Stimulated activated CD8-positive, alpha-beta memory T cell treated with anti-CD3 and anti-CD28 coated beads, Interleukin-15, amount 100 ng/mL, for 48 hours (primary cell): Measurements from ENCODE around the gene KCNV2.

Source experiments
- DNase-seq, 2 donors: peaks; one replicate each; pipeline ENCODE4 v3.0.0-alpha.2; 2020; ENCODE audit warnings: low read depth in 2 of 2

The KCNV2 gene

DNA sequence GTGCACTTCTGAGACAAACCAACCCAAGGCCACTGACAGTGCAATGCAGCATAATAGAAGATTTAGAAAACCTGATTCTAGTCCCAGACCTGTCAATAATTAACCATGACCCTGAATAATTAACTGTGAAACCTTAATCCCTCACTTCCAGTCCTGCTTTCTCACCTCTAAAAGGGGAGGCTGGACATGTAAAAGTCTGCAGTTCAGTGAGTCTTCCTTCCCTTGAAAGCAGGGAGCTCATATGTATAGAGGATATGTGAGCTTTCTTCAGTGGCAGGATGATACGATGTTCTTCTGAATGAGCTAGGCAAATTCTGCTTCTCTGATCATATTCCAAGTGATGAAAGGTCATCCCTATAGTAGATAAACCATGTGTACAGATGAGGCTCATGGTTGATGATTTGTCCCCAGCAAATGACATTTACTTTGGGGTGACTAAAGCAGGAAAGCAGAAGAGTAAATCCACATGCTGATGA lies 2.9 kb downstream of the KCNV2 start:
- DNase-seq = no peak

DNA sequence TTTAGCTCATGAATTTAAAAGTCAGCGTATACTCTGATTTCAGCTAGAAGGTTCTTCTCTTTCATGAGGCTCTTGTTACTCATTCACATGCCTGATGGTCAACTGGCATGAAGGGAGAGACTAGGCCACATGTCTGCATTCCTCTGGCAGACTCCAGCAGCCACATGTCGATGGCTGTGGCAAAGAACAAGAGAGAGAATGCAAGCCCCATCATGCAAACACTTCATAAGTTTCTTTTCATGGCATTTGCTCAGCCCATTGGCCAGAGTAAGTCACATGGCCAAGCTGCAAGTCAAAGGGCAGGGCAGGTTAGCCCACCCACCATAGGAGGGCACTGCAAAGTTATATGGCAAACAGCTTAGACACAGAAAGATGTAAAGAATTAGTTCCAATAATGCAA lies 5.4 kb downstream of the KCNV2 start:
- DNase-seq = no peak

DNA sequence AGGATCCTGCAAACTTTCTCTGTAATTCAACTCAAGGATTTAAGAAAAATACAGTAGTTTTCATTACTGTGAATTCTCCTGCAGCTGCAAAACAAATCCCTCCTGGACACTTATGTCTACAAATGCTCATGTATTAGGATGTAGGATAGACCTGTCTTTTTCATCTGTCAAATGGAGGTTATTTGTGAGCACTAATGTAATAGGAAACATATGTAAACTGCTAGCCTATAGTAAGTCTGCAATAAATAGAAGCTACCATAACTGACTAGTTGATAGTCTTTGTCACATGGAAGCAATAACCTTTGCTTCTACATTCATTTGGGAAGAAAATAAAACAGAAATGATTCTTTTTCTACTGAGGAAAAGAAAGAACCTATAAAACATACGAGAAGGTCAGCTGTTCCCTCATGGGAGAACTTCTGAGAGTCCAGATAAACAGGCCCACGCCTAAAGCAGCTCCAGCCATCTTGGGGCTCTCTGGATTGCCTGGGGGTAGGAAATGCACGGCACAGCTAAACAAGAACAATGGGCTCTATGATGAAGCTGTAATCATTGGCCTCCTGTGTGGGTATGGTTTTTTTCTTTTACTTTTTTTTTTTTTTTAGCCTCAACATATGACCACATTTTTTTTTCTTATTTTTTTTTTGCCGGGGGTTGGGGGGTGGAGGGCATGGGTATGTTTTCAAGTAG lies 6.2 kb downstream of the KCNV2 start:
- no peak for DNase-seq

DNA sequence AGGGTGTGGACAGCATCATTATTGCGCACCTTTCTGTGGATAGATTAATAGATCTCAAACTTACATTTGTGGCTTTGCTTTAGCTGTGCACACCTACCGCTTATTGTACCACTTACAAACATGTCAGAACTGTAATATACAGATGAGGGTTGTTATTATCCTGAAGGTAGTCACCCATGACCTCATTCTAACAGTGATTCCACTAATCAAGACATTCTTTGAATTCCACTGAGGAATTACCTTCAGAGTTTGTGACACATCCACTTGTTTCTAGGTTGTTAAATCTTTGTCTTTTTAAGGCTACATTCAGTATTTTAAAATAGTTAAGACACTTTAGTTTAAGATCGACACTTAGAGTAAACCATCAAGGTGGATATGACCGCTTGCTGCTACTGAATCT lies 7.8 kb downstream of the KCNV2 start:
- DNase-seq = no peak

DNA sequence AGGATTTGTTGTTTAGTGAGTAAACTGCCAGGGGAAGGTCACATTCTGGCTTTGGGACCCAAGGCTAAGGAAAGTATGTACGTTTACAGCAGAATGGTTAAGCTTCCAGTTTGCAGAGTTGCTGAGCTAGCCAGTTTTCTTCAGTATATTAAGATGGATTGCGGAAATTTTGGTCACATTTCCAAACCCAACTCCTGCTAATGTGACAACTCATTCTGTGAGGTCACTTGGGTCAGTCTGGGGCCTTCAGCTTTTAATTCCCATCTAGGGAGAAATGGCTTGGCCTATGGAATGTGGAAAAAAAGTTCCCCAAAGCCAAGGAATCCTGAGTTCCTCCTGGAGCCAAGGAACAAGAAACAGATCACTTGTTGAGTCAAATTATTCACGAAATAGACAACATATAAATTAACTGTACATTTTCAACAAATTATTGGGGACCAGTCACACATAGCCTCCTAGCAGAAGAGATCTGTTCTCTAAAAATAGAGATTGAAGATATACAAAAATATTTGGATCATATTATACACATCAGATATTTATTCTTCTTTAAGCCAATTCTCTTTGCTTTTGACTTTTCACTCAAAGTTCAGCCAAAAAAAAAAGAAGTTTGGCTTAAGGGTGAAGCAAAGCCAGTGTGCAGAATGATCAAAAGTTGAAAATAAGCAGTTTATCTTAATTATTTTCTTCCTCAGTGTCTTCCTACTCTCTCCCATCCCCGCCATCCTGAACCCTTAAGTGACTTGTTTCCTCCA lies 8.8 kb downstream of the KCNV2 start:
- DNase-seq = no peak

DNA sequence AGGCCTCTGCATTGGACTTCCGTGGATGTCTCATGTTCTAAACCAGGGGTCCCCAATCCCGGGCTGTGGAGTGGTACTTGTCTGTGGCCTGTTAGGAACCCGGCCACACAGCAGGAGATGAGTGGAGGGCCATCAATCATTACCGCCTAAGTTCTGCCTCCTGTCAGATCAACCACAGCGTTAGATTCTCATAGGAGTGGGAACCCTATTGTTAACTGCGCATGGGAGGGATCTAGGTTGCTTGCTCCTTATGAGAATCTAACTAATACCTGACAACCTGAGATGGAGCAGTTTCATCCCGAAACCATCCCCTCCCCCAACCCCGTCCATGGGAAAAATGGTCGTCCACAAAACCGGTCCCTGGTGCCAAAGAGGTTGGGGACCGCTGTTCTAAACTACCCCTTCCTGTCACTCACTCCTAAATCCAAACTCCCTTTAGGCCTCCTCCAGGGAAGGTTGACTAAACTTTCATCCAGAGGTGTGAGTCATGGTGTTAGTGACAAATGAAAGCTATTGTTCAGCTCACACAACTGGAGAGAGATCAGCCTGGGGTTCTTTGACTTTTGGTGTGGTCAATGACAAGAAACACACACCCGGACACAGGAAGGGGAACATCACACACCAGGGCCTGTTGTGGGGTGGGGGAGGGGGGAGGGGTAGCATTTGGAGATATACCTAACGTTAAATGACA lies 9.5 kb downstream of the KCNV2 start:
- DNase-seq = no peak

DNA sequence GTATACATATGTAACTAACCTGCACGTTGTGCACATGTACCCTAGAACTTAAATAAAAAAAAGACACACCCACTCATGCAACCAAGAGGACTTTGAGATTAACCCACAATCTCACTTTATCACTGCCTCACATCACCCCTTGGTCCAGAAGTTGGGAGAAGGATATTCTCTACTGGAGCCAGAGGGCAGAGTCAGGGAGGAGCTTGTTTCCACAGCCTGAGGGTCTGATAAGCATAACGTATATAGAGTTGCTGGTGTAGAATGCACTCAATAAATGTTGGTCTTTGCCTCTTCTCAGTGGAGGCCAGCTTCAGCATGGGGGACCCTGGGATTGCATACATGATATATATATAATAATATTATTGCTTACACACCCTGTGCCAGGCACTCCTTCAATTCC lies 10.1 kb downstream of the KCNV2 start:
- DNase-seq = no peak

DNA sequence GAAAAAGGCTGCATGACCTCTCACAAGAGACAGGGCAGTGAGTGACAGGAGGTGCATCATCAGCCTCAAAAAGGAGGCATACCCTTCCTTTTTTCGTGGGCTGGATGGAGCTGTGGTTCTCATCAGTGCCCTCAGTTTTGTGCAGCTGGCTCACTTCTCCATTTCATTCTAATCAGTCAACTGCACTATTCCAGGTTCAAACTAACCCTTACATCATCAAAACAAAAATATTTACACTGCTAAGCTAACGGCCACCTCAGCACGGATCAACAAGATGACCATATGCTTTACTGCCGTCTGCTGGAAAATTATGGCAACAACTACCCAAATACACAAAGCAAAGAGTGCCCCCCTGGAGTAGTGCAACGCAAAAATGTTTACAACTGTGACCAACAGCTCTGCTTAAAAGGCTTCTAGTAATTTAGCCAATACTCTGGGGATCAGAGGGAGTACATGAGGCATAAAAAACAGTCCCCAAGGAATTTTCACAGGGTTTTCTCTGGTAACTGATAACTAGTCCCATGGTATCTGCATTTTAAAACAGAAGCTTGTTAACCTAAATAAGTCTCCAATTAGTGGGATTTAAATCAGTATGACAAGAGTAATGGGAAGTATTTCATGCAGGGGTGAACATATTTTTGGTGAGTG lies 10.8 kb downstream of the KCNV2 start:
- no peak for DNase-seq

DNA sequence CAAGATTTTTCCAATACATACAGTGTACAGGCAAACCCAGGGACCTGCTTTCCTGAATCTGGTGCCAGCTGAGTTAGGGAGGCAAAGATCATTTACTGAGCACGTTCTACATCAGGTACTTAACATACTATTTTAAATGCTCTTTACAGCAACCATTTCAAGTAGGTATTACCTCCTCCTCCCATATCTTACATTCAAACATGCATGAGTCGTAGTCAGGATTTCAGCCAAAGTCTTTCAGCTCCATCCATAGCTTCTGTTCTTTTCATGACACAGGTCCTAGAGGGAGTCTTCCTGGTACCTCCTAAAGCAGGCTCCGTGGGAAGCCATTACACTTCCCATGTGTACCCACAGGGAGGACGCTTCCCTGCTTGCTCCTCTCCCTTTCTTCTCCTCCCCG lies 11.7 kb downstream of the KCNV2 start:
- DNase-seq = no peak

DNA sequence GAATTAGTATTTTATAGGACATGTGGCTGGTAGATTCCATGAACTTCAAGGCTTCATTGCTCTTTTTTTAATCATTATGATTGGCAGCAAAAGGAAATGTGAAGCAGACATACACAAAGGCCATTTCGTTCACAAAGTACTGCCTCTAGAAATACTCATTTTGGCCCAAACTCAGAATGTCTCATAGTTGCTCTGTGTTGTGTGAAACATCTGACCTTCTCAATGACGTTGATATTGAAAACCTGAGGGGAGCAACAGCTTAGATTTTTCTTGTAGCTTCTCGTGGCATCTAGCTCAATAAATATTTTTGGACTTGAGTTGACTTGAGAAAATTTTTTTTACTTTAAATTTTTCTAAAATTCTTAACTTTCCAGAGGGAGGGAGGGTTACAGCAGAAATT lies 12.4 kb downstream of the KCNV2 start:
- DNase-seq = no peak

DNA sequence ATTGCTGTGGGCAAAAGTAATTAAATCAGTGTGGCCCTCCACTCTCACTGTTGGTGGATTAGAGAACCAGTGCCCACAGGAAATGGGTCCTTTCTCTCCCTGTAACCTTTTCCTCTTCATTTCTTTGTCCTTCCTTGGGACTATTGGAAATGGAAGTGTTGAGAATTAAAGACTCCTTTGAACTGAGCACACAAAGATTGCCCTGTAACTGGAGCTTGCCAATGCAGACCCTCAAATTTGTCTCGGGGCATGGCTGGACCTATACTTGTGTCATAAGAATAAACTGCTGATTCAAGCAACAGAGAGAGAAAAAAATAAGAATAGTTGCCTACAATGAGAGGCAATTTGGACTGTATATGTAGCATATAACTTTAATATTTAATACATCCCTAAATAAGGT lies 13.7 kb downstream of the KCNV2 start:
- no peak for DNase-seq

DNA sequence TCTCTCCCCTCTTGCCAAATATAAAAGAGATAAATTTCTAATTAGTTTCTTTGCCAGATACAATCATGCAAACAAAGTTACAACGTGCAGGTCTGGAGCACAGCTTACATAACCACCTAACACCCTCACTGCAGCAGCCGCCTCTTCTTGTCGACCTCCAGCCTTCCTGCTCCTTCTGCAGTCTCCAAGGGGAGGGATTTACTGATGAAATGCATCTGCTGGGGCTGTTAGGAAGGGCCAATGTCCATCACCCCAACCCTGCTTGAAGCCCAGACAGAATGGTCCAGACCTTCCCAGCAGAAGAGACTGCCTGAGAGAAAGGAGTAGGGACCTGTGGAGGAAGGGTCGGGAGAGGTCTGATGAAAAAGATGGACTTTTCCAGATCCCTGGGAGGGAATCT lies 15.2 kb downstream of the KCNV2 start:
- DNase-seq = no peak

DNA sequence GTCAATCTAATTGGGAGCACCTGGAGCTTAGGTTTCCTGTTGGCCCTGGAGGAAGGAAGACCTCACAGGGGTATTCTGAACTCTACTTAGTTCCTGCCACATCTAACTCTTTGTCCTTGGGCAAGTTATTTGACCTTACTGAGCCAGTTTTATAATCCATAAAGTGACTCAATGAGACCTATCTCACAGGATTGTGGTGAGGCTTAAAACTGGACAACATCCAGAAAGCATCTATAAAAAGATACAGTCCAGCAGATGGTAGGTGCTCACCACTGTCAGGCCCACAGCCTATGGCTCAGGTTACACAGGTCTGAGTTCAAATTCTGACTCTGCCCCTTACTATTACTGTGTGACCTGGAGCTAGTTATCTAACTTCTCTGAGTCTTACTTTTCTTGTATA lies 23.3 kb downstream of the KCNV2 start:
- no peak for DNase-seq

DNA sequence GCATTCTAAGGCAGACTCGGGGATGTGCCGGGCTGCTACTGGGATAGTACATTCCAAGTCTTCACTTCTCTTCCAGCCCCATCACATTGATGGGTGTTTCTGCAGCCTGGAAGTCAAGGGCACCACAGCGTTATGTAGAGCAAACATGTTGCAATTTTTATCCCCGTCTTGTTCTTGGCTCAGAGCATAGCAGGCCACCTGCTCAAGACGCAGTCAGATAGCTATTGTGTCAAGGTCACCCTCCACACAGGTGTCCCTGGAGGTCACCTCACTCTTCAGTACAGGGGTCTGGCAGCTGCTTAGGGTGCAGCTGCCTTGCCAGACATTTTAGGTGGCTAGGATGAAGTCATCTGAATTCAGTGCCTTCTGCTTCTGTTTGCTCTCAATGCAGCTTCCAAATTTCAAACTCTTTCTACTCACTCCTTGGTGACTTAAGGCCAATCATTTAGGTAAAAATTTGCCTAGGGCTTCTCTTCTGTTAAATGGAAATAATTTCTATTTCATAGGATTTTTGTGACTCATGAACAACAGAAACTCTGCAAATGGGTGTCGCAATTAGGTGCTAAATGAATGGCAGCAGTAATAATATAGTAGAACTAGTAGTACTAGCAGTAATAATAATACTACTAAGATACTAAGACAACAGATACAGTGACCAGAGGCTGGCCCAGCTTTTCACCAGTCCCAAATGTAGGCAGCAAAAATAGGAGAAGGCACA lies 24.3 kb downstream of the KCNV2 start:
- no peak for DNase-seq

DNA sequence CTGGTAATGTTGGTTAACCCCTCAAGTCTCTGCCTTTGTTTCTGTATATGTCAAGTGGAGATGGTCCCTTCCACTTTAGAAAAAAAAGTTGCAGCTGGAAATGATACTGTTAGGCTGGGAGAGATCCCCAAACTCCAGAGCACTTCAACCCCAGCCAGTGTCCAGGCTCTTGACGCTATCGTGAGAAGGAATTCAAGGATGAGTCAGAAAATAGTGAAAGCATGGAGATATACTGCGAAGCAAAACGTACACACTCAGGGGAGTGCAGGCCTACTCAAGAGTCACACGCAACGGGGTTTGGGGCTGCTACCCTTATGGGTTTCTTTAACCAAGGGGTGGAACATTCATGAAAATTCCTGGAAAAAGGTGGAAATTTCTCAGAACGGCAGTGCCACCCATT lies 24.9 kb downstream of the KCNV2 start:
- DNase-seq = no peak

DNA sequence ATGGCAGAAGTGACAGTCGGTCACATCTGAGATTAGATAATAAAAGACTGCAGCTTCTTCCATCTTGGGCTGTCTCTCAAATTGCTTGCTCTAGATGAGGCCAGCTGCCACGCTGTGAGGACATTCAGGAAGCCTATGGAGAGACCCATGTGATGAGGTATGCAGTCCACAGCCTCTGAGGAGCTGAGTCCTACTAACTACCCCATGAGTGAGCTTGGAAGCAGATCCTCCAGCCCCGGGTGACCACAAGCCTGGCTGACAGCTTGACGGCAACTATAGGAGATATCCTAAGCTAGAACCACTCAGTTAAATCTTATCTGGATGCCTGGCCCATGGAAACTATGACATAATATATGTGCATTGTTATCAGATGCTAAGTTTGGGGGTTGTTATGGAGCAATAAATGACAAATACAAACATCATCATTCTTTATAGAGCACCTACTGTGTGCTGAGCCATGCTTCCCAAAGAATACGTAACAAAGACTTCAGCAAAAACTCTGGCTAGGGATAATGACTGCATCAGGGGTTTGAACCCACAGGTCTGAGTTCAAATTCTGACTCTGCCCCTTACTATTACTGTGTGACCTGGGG lies 26.7 kb downstream of the KCNV2 start:
- DNase-seq = no peak

DNA sequence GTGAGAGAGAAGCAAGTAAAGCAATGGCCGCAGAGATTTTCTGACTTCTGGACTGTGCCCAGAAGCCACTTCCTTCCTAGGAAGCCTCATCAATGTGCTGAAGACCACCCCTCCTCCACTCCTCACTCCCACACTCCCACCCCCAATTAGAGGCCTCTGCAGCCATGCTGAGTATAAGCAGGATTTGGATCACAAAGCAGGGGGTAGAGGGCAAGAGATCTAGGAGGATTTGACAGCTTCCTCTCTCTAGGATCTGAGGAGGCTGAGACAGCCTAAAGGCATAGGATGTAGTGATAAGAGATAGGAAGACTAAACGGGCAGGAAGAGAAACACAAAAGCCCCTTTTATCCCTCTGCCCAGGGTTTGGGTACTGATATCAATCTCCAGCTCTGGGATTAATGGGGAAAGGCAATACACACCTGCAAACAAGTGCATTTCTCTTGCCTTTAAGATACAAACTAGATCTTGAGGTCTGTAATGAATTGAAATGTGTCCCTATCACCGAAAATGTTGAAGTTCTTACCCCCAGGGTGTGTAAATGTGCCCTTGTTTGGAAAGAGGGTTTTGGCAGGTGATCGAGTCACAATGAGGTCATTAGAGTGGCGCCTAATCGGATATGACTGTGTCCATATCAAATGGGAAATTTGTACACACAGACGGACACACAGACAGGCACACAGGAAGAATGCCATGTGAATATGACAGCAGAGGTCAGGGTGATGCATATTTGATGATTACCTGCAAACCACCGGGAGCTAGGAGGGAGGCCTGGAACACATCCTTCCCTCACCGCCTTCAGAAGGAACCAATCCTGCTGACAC lies 28.5 kb downstream of the KCNV2 start:
- DNase-seq = no peak

DNA sequence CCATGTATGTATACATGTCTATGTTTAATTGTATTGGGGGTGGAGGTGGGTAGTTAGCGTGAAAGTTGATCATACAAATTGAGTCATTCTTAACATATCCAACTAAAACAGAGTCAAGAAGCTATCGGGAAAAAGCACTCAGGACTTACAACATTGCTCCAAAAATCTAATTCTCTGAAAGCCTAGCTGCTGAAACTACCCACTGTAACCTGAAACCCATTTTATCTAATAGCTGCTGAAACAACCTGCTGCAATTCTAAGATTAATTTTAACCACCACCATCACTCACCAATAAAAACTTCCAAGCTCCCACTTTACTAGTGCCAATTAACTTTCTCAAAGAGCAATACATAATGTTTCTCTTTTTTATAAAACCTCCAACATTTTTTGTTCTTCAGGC lies 32.2 kb downstream of the KCNV2 start:
- no peak for DNase-seq

DNA sequence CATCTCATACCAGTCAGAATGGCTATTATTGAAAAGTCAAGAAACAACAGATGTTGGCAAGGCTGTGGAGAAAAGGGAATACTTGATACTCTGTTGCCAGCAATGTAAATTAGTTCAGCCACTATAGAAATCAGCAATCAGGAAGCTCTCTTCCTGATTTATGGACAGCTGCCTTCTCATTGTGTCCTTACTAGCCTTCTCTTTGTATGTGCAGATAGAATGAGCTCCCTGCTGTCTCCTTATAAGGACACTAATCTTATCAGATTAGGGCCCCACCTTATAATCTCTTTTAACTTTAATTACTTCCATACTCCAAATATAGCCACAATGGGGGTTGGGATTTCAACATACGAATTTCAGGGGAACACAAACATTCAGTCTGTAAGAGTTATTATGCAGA lies 38.0 kb downstream of the KCNV2 start:
- no peak for DNase-seq

DNA sequence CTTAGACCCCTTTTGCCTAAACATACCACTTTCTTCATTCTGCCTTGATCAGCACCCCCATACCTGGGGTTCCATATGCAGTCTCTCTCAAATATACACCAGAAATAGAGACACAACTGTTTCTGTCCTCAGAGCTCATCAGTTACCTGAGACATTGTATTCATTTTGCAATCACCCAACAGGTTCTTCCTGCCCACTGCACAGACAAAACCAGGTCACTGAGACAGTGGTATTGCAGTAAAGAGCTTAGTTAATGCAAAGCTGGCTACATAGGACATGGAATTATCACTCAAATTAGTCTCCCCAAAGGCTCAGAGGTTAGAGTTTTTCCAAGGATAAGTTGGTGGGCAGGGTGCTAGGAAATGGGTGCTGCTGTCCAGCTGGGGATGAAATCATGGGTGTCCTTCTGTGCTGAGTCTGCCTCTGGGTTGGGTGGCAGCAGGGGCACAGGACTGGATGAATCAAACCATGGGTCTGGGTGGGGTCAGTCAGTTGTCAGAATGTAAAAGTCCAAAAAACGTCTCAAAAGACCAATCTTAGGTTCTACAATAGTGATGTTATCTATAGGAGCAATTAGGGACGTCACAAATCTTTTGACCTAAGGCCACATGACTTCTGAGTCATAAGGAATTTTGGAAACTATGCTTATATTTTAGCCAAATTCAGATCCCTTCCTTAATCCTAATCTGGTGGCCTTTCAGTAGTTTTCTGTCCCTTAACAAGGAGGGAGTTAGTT lies 41.0 kb downstream of the KCNV2 start:
- DNase-seq = no peak
